Ovary (tissue), 3 donors: ENCODE measurements around the gene ANTXR2.

Experiments
- CTCF ChIP-seq, 3 donors: fragments of 450-650 bp in 2 of 3; fragments of 200-600 bp in 1 of 3; IDR thresholded peaks; one replicate each; pipeline versions ENCODE4 v1.5.1 to v1.8.0; 2016 to 2022; ENCODE audit warnings: antibody characterized with exemption in 3 of 3, mild to moderate bottlenecking in 1 of 3
- POLR2A ChIP-seq: fragments of 450-650 bp; IDR thresholded peaks from one replicate; pipeline ENCODE4 v1.6.1; 2017; ENCODE audit warnings: antibody characterized with exemption, mild to moderate bottlenecking, moderate library complexity
- donor health status: DM: no; HTN: no; CAD: no.

DNA sequence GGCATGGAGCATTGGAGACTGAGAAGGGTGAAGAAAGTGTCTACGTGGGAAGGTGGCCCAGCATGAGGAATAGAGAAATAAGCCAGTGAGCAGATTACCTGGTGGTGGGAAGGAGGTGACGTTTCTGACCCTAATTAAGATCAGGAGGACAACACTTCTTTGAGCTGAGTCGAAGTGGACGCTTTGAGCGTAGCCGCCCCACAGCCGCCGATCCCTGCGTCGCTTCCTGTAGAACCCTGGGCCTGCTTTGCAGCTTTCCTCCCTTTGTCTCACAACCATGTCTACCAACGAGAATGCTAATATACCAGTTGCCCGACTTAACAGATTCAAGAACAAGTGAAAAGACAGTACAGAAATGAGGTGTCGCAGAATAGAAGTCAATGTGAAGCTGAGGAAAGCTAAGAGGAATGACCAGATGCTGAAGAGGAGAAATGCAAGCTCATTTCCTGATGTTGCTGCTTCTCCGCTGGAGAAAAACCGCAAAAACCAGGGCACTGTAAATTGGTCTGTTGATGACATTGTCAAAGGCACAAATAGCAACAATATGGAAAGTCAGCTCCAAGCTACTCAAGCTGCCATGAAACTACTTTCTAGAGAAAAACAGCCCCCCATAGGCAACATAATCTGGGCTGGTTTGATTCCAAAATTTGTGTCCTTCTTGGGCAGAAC, 6.4 kb upstream of the ANTXR2 start:
- no peak for TF ChIP-seq CTCF (IDR thresholded peaks at IDR 0.05)
- no peak for TF ChIP-seq POLR2A
